WI38 (cell line): ENCODE data around the gene EVC2.

Experiments used
- H3K4me3 ChIP-seq: 2 replicates; pipeline ENCODE4 v1.5.1; 2011; ENCODE audit warnings: low read depth, mild to moderate bottlenecking, control low read depth, low read length
- CTCF ChIP-seq: IDR thresholded peaks from 2 replicates; pipeline ENCODE4 v1.5.1; 2012; ENCODE audit warnings: low read depth, mild to moderate bottlenecking, control low read depth, low read length

The EVC2 gene

GRCh38 chr4:5638316-5638715 lies 70.0 kb downstream of the EVC2 start:
- no peak for TF ChIP-seq CTCF
- H3K4me3 ChIP-seq, result no peak overlapping the region

- no peak overlapping the region for H3K4me3 ChIP-seq
- no peak for TF ChIP-seq CTCF
Observed at GRCh38 chr4:5636766-5637670, 71.3 kb downstream of the EVC2 start.

GRCh38 chr4:5635826-5636195 lies 72.5 kb downstream of the EVC2 start:
- no peak for TF ChIP-seq CTCF
- H3K4me3 ChIP-seq, result no peak overlapping the region

DNA sequence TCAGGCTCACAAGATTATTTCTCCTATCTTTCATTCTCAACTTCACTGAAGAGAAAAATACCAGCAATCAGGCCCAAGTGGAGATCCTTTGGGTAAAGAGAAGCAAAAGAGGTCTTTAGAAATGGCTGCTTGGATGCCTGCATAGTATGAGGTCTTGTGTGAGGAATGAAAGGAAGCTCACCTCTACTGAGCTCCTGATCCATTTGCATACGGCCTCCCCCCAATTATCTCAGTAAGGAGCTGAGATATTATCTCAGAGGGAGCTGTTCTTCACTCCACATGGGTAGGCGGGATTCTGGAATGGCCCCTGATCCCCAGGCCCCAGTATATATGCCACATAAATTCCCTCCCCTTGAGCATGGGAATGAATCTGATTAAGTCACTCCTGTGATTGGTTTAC lies 75.8 kb downstream of the EVC2 start:
- no peak overlapping the region for H3K4me3 ChIP-seq
- no peak for TF ChIP-seq CTCF

DNA sequence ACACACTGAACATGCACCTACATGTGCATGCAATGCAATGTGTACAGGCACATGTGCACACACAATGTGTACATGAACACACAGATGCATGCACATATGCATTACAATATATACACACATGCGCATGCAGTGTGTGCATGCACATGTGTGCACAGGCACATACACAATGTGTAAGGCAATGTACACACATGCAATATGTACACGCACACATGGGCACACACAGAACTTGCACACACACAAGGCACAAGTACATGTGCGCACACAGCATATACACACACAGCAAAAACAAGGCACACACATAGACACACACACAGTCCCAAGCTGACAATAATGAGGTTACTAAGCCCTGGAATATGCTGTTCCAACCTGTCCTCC lies 76.3 kb downstream of the EVC2 start:
- H3K4me3 ChIP-seq, result no peak overlapping the region
- no peak for TF ChIP-seq CTCF

DNA sequence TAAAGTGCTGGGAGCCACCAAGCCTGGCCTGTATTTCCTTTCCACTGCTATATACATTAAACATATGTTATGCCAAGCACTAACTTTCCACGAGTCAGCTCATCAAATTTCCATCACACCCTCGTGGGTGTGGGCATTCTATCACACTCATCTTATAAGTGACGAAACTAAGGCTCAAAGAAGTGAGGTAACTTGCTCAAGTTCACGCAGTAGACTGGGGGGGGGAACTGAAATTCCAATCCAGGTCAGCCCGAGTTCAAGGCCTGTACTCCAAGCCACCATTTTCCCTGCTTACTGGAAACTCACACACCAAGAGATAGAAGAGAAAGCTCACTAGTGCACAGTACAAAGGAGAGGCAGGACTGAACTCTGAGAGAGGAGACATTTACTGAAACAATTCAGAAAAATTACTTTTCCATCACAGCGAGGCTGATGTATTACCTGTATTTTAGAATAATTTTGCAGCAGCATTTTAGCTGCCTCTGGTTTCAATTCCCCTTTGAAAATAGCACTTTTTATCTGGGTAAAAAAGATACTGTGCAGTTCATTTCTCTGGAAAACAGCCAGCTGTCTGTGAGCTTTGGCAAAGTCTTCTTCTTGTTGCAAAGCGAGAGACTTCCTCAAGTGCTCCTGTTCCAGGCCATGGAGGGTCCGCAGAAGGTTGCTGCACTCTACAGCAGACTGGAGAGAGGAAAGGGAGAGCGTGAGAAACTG lies 76.8 kb downstream of the EVC2 start:
- no peak for TF ChIP-seq CTCF
- H3K4me3 ChIP-seq, result no peak overlapping the region

DNA sequence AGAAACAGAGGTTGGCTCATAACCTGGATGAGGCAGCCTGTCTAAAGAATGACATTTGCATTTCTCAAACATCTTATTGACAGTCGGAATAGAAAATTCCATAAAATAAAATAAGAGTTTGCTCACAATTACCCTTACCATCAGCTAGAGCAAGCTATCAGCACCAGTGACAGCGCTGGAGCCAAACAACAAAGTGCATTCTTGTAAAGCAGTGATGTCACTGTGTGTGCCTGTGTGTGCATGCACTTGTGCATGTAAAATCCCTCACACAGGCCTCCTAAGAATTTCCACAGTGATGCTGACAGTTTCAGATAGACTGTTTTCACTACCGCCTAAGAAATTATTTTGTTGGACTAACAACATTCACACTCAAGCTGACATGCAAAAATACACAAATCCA lies 77.6 kb downstream of the EVC2 start:
- TF ChIP-seq CTCF, result no peak
- no peak overlapping the region for H3K4me3 ChIP-seq
